ENCODE results near the gene STOM. TPM values are rescaled to one million over a fixed set of nuclear protein-coding genes. Genes with fewer than 3 reads are reported as not detected.

Gene STOM
- total and polyA plus RNA-seq, 7 donors, result 22.8 to 609 (median 303) TPM

GRCh38 chr9:121386442-121387175, 16.6 kb upstream of the STOM start:
- Histone ChIP-seq H3K36me3 (no peaks in the 10 kb centered on the region), H3K9me3 (no peaks in the 10 kb centered on the region), H3K27me3 (no peaks in the 10 kb centered on the region), H3K27ac (no peak overlapping the region), H3K4me1 (no peaks in the 10 kb centered on the region), H3K4me3 (no peak overlapping the region)
- DNase-seq, result no peak
- TF ChIP-seq POLR2A (IDR thresholded peaks at IDR 0.05) (no peak), POLR2AphosphoS5 (IDR thresholded peaks at IDR 0.05) (no peak), EP300 (IDR thresholded peaks at IDR 0.05) (no peak)
- TF ChIP-seq, protein P1, sequence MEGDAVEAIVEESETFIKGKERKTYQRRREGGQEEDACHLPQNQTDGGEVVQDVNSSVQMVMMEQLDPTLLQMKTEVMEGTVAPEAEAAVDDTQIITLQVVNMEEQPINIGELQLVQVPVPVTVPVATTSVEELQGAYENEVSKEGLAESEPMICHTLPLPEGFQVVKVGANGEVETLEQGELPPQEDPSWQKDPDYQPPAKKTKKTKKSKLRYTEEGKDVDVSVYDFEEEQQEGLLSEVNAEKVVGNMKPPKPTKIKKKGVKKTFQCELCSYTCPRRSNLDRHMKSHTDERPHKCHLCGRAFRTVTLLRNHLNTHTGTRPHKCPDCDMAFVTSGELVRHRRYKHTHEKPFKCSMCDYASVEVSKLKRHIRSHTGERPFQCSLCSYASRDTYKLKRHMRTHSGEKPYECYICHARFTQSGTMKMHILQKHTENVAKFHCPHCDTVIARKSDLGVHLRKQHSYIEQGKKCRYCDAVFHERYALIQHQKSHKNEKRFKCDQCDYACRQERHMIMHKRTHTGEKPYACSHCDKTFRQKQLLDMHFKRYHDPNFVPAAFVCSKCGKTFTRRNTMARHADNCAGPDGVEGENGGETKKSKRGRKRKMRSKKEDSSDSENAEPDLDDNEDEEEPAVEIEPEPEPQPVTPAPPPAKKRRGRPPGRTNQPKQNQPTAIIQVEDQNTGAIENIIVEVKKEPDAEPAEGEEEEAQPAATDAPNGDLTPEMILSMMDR (IDR thresholded peaks at IDR 0.05), result no peak
- intact Hi-C loops (cut with DNase I), result no loop called here
- 69 to 78% methylated on average over 2 of the region's 2 CpGs for WGBS, 2 donors

GRCh38 chr9:121383715-121384114, 13.7 kb upstream of the STOM start:
- intact Hi-C loops (cut with DNase I), result no loop called here
- WGBS, 2 donors, result 65 to 80% methylated on average over 6 of the region's 6 CpGs

DNA sequence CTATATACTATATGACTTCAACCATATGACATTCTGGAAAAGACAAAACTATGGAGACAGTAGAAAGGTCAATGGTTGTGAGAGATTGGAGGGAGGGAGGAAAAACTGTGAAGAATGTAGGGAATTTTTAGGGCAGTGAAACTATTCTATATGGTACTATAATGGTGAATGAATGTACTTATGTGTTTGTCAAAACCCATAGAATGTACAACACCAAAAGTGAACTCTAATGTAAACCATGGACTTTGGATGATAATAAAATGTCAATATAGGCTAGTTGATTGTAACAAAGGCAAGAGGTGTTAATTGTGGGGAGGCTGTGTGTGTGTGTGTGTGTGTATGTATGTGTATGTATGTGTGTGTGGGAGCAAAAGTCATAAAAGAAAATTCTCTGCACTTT, 10.8 kb upstream of the STOM start:
- intact Hi-C loops (cut with DNase I), result no loop called here
- H3K4me1 ChIP-seq, result peaks cover 0 to 4% (median 0%) of the 10 kb centered on the region in 4 donors

More at GRCh38 chr9:121383715-121384114, 13.7 kb upstream of the STOM start:
- no peak overlapping the region for H3K4me3 ChIP-seq
- no peak overlapping the region for H3K27ac ChIP-seq
- DNase-seq, result no peak
- no peaks in the 10 kb centered on the region for H3K27me3 ChIP-seq
- no peaks in the 10 kb centered on the region for H3K36me3 ChIP-seq
- H3K9me3 ChIP-seq, result no peaks in the 10 kb centered on the region
- H3K4me1 ChIP-seq, result no peaks in the 10 kb centered on the region
- TF ChIP-seq, protein P1 (IDR thresholded peaks at IDR 0.05), result no peak
- TF ChIP-seq POLR2AphosphoS5 (IDR thresholded peaks at IDR 0.05) (no peak), POLR2A (IDR thresholded peaks at IDR 0.05) (no peak), EP300 (IDR thresholded peaks at IDR 0.05) (no peak)

DNA sequence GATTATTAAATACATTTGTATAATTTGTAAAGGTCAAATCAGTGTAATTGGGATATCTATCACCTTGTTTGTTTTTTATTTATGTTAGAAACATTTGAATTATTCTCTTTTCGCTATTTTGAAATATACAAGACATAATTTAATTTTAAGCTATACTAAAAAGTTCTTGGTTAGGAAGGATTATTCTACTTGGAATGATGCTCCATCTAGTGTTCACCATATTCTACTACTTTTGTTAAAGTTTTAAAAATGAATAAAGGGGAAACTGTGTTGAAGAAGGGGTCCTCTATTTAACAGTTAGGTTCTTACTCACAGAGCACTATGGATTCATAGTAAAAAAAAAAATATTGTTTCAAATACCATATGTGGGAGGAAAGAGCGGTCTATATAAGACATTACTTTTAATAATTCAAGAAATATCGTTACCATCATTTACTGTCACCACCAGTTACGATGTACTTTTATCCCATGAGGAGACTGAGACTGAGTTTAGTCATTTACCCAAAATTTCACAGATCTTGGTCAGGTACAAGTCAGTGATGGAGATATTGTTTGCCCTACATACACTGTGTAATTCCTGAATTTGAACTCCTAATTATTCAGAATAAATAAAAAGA, 6.3 kb upstream of the STOM start:
- intact Hi-C loops (cut with DNase I), result loop anchor here (2.0 kb wide), 1 partner anchor 164 kb away; no protein-coding TSS in a partner anchor

More for the DNA sequence above, 10.8 kb upstream of the STOM start:
- Histone ChIP-seq H3K36me3 (no peaks in the 10 kb centered on the region), H3K27me3 (no peaks in the 10 kb centered on the region), H3K9me3 (peaks cover 0 to 1% (median 0%) of the 10 kb centered on the region in 4 donors), H3K27ac (no peak overlapping the region), H3K4me3 (no peak overlapping the region)
- no peak for DNase-seq
- TF ChIP-seq, protein P1 (IDR thresholded peaks at IDR 0.05), result no peak
- TF ChIP-seq POLR2AphosphoS5 (IDR thresholded peaks at IDR 0.05), result no peak
- TF ChIP-seq POLR2A (IDR thresholded peaks at IDR 0.05), result no peak
- no peak for TF ChIP-seq EP300 (IDR thresholded peaks at IDR 0.05)

More for the DNA sequence above, 6.3 kb upstream of the STOM start:
- peaks cover 0 to 49% (median 31%) of the 10 kb centered on the region in 4 donors for H3K4me1 ChIP-seq
- peaks cover 0 to 1% (median 0%) of the 10 kb centered on the region in 4 donors for H3K9me3 ChIP-seq
- no peak overlapping the region for H3K4me3 ChIP-seq
- H3K36me3 ChIP-seq, result no peaks in the 10 kb centered on the region
- H3K27me3 ChIP-seq, result no peaks in the 10 kb centered on the region
- WGBS, 2 donors, result 90 to 91% methylated on average over 4 of the region's 4 CpGs
- peak overlapping the region in 2 of 4 donors; percentile 96 to 99 for H3K27ac ChIP-seq
- no peak for DNase-seq
- no peak for TF ChIP-seq POLR2AphosphoS5 (IDR thresholded peaks at IDR 0.05)
- TF ChIP-seq, protein P1 (IDR thresholded peaks at IDR 0.05), result peak in 3 of 4 experiments; percentile 31 to 56 (median 40)
